Fibroblast of lung (primary cell): ENCODE data around the gene SLC25A28. TPM values are rescaled to one million over a fixed set of nuclear protein-coding genes. Genes with fewer than 3 reads are reported as not detected.

Source experiments
- DNase-seq, 2 donors: peaks; one replicate each; pipeline versions ENCODE4 v3.0.0 to v3.0.0-alpha.2; 2010; ENCODE audit warnings: low read depth in 2 of 2
- H2AFZ ChIP-seq: 2 replicates; pipeline ENCODE4 v1.5.1; 2012; ENCODE audit warnings: low read length, control low read depth, inconsistent platforms
- H3K27ac ChIP-seq: 2 replicates; pipeline ENCODE4 v1.5.1; 2011; ENCODE audit warnings: low read length, control low read depth; ENCODE audit not compliant: insufficient read depth
- H3K27me3 ChIP-seq: 2 replicates; pipeline ENCODE4 v1.5.1; 2011; ENCODE audit warnings: mild to moderate bottlenecking, low read length; ENCODE audit not compliant: control insufficient read depth, insufficient read depth
- H3K36me3 ChIP-seq: 2 replicates; pipeline ENCODE4 v1.5.1; 2011; ENCODE audit warnings: low read length; ENCODE audit not compliant: control insufficient read depth, insufficient read depth
- H3K4me1 ChIP-seq: 2 replicates; pipeline ENCODE4 v1.5.1; 2011; ENCODE audit warnings: low read length; ENCODE audit not compliant: control insufficient read depth, insufficient read depth; ENCODE audit errors: extremely low read depth
- H3K4me2 ChIP-seq: 2 replicates; pipeline ENCODE4 v1.5.1; 2011; ENCODE audit warnings: low read length, control low read depth; ENCODE audit not compliant: insufficient read depth; ENCODE audit errors: extremely low read depth
- H3K4me3 ChIP-seq, 4 experiments: fragments of 200-600 bp in 1 of 4; sonication (generic) in 1 of 4; replicated peaks in 1 of 4; 2 replicates each; pipeline ENCODE4 v1.5.1; 2011 to 2016; ENCODE audit warnings: low read length in 4 of 4, low read depth in 3 of 4, mild to moderate bottlenecking in 3 of 4, control low read depth in 2 of 4, inconsistent platforms in 1 of 4, mixed read lengths in 1 of 4; ENCODE audit not compliant: insufficient read depth in 1 of 4; ENCODE audit errors: control extremely low read depth in 1 of 4
- H3K79me2 ChIP-seq: 2 replicates; pipeline ENCODE4 v1.5.1; 2012; ENCODE audit warnings: mild to moderate bottlenecking, low read length, inconsistent platforms; ENCODE audit not compliant: control insufficient read depth, insufficient read depth
- H3K9ac ChIP-seq: 2 replicates; pipeline ENCODE4 v1.5.1; 2011; ENCODE audit warnings: mild to moderate bottlenecking, low read length, control low read depth; ENCODE audit not compliant: insufficient read depth
- H3K9me3 ChIP-seq: 2 replicates; pipeline ENCODE4 v1.5.1; 2012; ENCODE audit warnings: low read depth, low read length; ENCODE audit not compliant: control insufficient read depth, insufficient read depth
- H4K20me1 ChIP-seq: 2 replicates; pipeline ENCODE4 v1.5.1; 2011; ENCODE audit warnings: low read length; ENCODE audit not compliant: control insufficient read depth, insufficient read depth; ENCODE audit errors: extremely low read depth
- CTCF ChIP-seq, 2 donors: IDR thresholded peaks in 1 of 2; conservative IDR thresholded peaks in 1 of 2; 1 replicate in 1 of 2; 2 replicates in 1 of 2; pipeline ENCODE4 v1.5.1; 2011 to 2012; ENCODE audit warnings: low read length in 2 of 2, control low read depth in 1 of 2, inconsistent platforms in 1 of 2, low read depth in 1 of 2, mild to moderate bottlenecking in 1 of 2
- EZH2 ChIP-seq: IDR thresholded peaks from 2 replicates; pipeline ENCODE4 v1.5.1; 2012; ENCODE audit warnings: low read length, control low read depth, mild to moderate bottlenecking; ENCODE audit errors: missing control alignments
- polyA plus RNA-seq, 2 donors: library from polyadenylated mRNA; depleted of rRNA in 1 of 2; stranded (reverse) in 1 of 2; unstranded in 1 of 2; fragments of >200 nt; gene quantifications; 2 replicates each; pipeline ENCODE4 v1.2.1, GENCODE V29; 2011 to 2012; ENCODE audit warnings: missing spikeins in 1 of 2
- total RNA-seq: library from RNA; depleted of rRNA; stranded (reverse); fragments of >200 nt; gene quantifications from 2 replicates; pipeline ENCODE4 v1.2.1, GENCODE V29; 2014

SLC25A28 gene
- total and polyA plus RNA-seq, 2 donors (not counting 1 experiment from before 2014, with no cell fraction given), result 19.8 to 30.7 TPM

GRCh38 chr10:99595770-99596465 lies 24.3 kb downstream of the SLC25A28 start:
- Histone ChIP-seq H2AFZ (no peak overlapping the region), H3K27ac (no peak overlapping the region), H3K36me3 (no peaks in the 10 kb centered on the region), H3K4me2 (no peak overlapping the region), H3K79me2 (no peaks in the 10 kb centered on the region), H3K9me3 (no peaks in the 10 kb centered on the region), H3K9ac (no peak overlapping the region), H3K27me3 (no peaks in the 10 kb centered on the region), H3K4me3 (no peak overlapping the region), H4K20me1 (no peaks in the 10 kb centered on the region), H3K4me1 (no peaks in the 10 kb centered on the region)
- TF ChIP-seq EZH2, result no peak
- TF ChIP-seq CTCF (conservative IDR thresholded peaks at IDR 0.05 in 1 of 2, IDR thresholded peaks at IDR 0.05 in 1 of 2; ENCODE audit: low read depth in 1 of 2, low read length in 2 of 2), result no peak
- DNase-seq, result no peak

GRCh38 chr10:99595236-99595635 lies 25.0 kb downstream of the SLC25A28 start:
- Histone ChIP-seq H4K20me1 (no peaks in the 10 kb centered on the region), H3K27ac (no peak overlapping the region), H3K4me1 (no peaks in the 10 kb centered on the region), H3K9ac (no peak overlapping the region), H3K36me3 (no peaks in the 10 kb centered on the region), H2AFZ (no peak overlapping the region), H3K9me3 (no peaks in the 10 kb centered on the region), H3K4me3 (no peak overlapping the region), H3K79me2 (no peaks in the 10 kb centered on the region), H3K27me3 (no peaks in the 10 kb centered on the region), H3K4me2 (no peak overlapping the region)
- no peak for DNase-seq
- TF ChIP-seq CTCF (conservative IDR thresholded peaks at IDR 0.05 in 1 of 2, IDR thresholded peaks at IDR 0.05 in 1 of 2; ENCODE audit: low read depth in 1 of 2, low read length in 2 of 2) (no peak), EZH2 (no peak)

- no peak for TF ChIP-seq CTCF (conservative IDR thresholded peaks at IDR 0.05 in 1 of 2, IDR thresholded peaks at IDR 0.05 in 1 of 2; ENCODE audit: low read depth in 1 of 2, low read length in 2 of 2)
- no peak for TF ChIP-seq EZH2
- H3K27ac ChIP-seq, result no peak overlapping the region
- no peaks in the 10 kb centered on the region for H3K9me3 ChIP-seq
- H4K20me1 ChIP-seq, result no peaks in the 10 kb centered on the region
- no peaks in the 10 kb centered on the region for H3K79me2 ChIP-seq
- H3K4me2 ChIP-seq, result no peak overlapping the region
- H3K4me3 ChIP-seq, result no peak overlapping the region
- no peak for DNase-seq
- no peaks in the 10 kb centered on the region for H3K27me3 ChIP-seq
- no peak overlapping the region for H2AFZ ChIP-seq
- no peak overlapping the region for H3K9ac ChIP-seq
- no peaks in the 10 kb centered on the region for H3K4me1 ChIP-seq
- H3K36me3 ChIP-seq, result no peaks in the 10 kb centered on the region
Measured at GRCh38 chr10:99593312-99593711, 26.9 kb downstream of the SLC25A28 start.
